KOPT-K1 (cell line): Measurements from ENCODE around the gene CSPG4.

Experiments
- H3K27ac ChIP-seq: fragments of 200-600 bp; sonication (generic); 2 replicates; pipeline ENCODE4 v1.5.1; 2016; ENCODE audit warnings: antibody characterized with exemption, mild to moderate bottlenecking, low read depth, low read length; ENCODE audit not compliant: poor library complexity, severe bottlenecking
- H3K36me3 ChIP-seq: fragments of 200-600 bp; sonication (generic); 2 replicates; pipeline ENCODE4 v1.5.1; 2017; ENCODE audit warnings: antibody characterized with exemption, mild to moderate bottlenecking, low read length, moderate library complexity; ENCODE audit not compliant: insufficient read depth
- H3K9me3 ChIP-seq: fragments of 200-600 bp; sonication (generic); 2 replicates; pipeline ENCODE4 v1.5.1; 2017; ENCODE audit warnings: antibody characterized with exemption, low read length, mild to moderate bottlenecking; ENCODE audit not compliant: insufficient read depth, poor library complexity, severe bottlenecking

The CSPG4 gene

GRCh38 chr15:75669191-75669878 lies 43.3 kb downstream of the CSPG4 start:
- Histone ChIP-seq H3K36me3 (no peaks in the 10 kb centered on the region), H3K9me3 (no peaks in the 10 kb centered on the region), H3K27ac (no peak overlapping the region)

- Histone ChIP-seq H3K9me3 (no peaks in the 10 kb centered on the region), H3K27ac (no peak overlapping the region), H3K36me3 (no peaks in the 10 kb centered on the region)
Observed at GRCh38 chr15:75666823-75667501, 45.7 kb downstream of the CSPG4 start.

- Histone ChIP-seq H3K27ac (no peak overlapping the region), H3K36me3 (no peaks in the 10 kb centered on the region)
Observed at GRCh38 chr15:75663931-75664421, 48.7 kb downstream of the CSPG4 start.

GRCh38 chr15:75662823-75663519 lies 49.7 kb downstream of the CSPG4 start:
- Histone ChIP-seq H3K36me3 (no peaks in the 10 kb centered on the region), H3K27ac (no peak overlapping the region), H3K9me3 (no peaks in the 10 kb centered on the region)

More at GRCh38 chr15:75663931-75664421, 48.7 kb downstream of the CSPG4 start:
- no peaks in the 10 kb centered on the region for H3K9me3 ChIP-seq

- H3K27ac ChIP-seq, result no peak overlapping the region
Observed at GRCh38 chr15:75661756-75662140, 50.9 kb downstream of the CSPG4 start.

GRCh38 chr15:75661100-75661755 lies 51.4 kb downstream of the CSPG4 start:
- H3K36me3 ChIP-seq, result no peaks in the 10 kb centered on the region
- H3K27ac ChIP-seq, result no peak overlapping the region
- H3K9me3 ChIP-seq, result no peaks in the 10 kb centered on the region

More at GRCh38 chr15:75661756-75662140, 50.9 kb downstream of the CSPG4 start:
- H3K9me3 ChIP-seq, result no peaks in the 10 kb centered on the region
- no peaks in the 10 kb centered on the region for H3K36me3 ChIP-seq

GRCh38 chr15:75659928-75660645 lies 52.6 kb downstream of the CSPG4 start:
- Histone ChIP-seq H3K27ac (no peak overlapping the region), H3K36me3 (no peaks in the 10 kb centered on the region), H3K9me3 (no peaks in the 10 kb centered on the region)

- Histone ChIP-seq H3K9me3 (no peaks in the 10 kb centered on the region), H3K36me3 (no peaks in the 10 kb centered on the region)
Observed at GRCh38 chr15:75659141-75659771, 53.4 kb downstream of the CSPG4 start.

GRCh38 chr15:75656813-75657212 lies 55.8 kb downstream of the CSPG4 start:
- Histone ChIP-seq H3K27ac (no peak overlapping the region), H3K9me3 (no peaks in the 10 kb centered on the region), H3K36me3 (no peaks in the 10 kb centered on the region)

More at GRCh38 chr15:75659141-75659771, 53.4 kb downstream of the CSPG4 start:
- no peak overlapping the region for H3K27ac ChIP-seq

GRCh38 chr15:75656331-75656730 lies 56.3 kb downstream of the CSPG4 start:
- H3K9me3 ChIP-seq, result no peaks in the 10 kb centered on the region
- H3K36me3 ChIP-seq, result no peaks in the 10 kb centered on the region
- H3K27ac ChIP-seq, result no peak overlapping the region

- H3K36me3 ChIP-seq, result no peaks in the 10 kb centered on the region
- no peaks in the 10 kb centered on the region for H3K9me3 ChIP-seq
- no peak overlapping the region for H3K27ac ChIP-seq
Observed at GRCh38 chr15:75655931-75656330, 56.7 kb downstream of the CSPG4 start.

- Histone ChIP-seq H3K27ac (no peak overlapping the region), H3K36me3 (no peaks in the 10 kb centered on the region), H3K9me3 (no peaks in the 10 kb centered on the region)
Observed at GRCh38 chr15:75654201-75654907, 58.3 kb downstream of the CSPG4 start.

GRCh38 chr15:75653347-75653913 lies 59.2 kb downstream of the CSPG4 start:
- Histone ChIP-seq H3K9me3 (no peaks in the 10 kb centered on the region), H3K27ac (no peak overlapping the region), H3K36me3 (no peaks in the 10 kb centered on the region)
